Uterus (tissue), 4 donors: ENCODE data around the gene LRIG1. TPM values are rescaled to one million over a fixed set of nuclear protein-coding genes. Genes with fewer than 3 reads are reported as not detected.

Experiments used
- DNase-seq, 2 donors: peaks; one replicate each; pipeline ENCODE4 v3.0.0-alpha.2; 2019 to 2020
- H3K27ac ChIP-seq, 2 donors: fragments of 200-600 bp; sonication (generic); 1 replicate in 1 of 2; 2 replicates in 1 of 2; pipeline ENCODE4 v1.5.1; 2016 to 2018
- H3K27me3 ChIP-seq, 2 donors: fragments of 200-600 bp; sonication (generic); one replicate each; pipeline ENCODE4 v1.5.1; 2018 to 2019; ENCODE audit warnings: control low read depth in 1 of 2
- H3K36me3 ChIP-seq, 2 donors: fragments of 200-600 bp; sonication (generic); one replicate each; pipeline ENCODE4 v1.5.1; 2019; ENCODE audit warnings: control low read depth in 1 of 2
- H3K4me1 ChIP-seq, 2 donors: fragments of 200-600 bp; sonication (generic); one replicate each; pipeline ENCODE4 v1.5.1; 2018 to 2019; ENCODE audit warnings: control low read depth in 1 of 2
- H3K4me3 ChIP-seq, 2 donors: fragments of 200-600 bp; sonication (generic); 1 replicate in 1 of 2; 2 replicates in 1 of 2; pipeline ENCODE4 v1.5.1; 2018 to 2019; ENCODE audit warnings: mild to moderate bottlenecking in 1 of 2
- H3K9me3 ChIP-seq, 2 donors: fragments of 200-600 bp; sonication (generic); one replicate each; pipeline ENCODE4 v1.5.1; 2019; ENCODE audit warnings: control low read depth in 1 of 2
- CTCF ChIP-seq, 4 experiments: fragments of 200-600 bp in 2 of 4; fragments of 450-650 bp in 2 of 4; sonication (generic) in 2 of 4; IDR thresholded peaks; one replicate each; pipeline ENCODE4 v1.5.1; 2016 to 2019; ENCODE audit warnings: antibody characterized with exemption in 4 of 4, mild to moderate bottlenecking in 2 of 4, moderate library complexity in 1 of 4
- POLR2A ChIP-seq, 2 donors: fragments of 450-650 bp; IDR thresholded peaks; one replicate each; pipeline ENCODE4 v1.6.1; 2016; ENCODE audit warnings: antibody characterized with exemption in 2 of 2, mild to moderate bottlenecking in 1 of 2, moderate library complexity in 1 of 2
- intact Hi-C: fragments of 100-400 bp; cut with DNase I; formaldehyde crosslinking; loops from one replicate; pipeline ENCODE4 v1.15.1; 2023; ENCODE audit warnings: low total_unique reads
- total RNA-seq, 4 donors: library from RNA; depleted of rRNA in 3 of 4; stranded (reverse); fragments of >200 nt in 3 of 4; gene quantifications; one replicate each; pipeline versions ENCODE4 v1.1.0 to v1.2.4, GENCODE V29; 2014 to 2023
- donor health status: DM: yes; HTN: yes; CAD: no.

LRIG1 gene
- total RNA-seq, 4 donors from 2014 or later, result 20.9 to 108 (median 69.6) TPM

GRCh38 chr3:66518644-66519043 is 17.8 kb upstream of the LRIG1 start:
- no peaks in the 10 kb centered on the region for H3K4me1 ChIP-seq
- H3K4me3 ChIP-seq, result no peak overlapping the region
- no peak overlapping the region for H3K27ac ChIP-seq
- no peaks in the 10 kb centered on the region for H3K27me3 ChIP-seq
- intact Hi-C loops, result no loop called here
- TF ChIP-seq POLR2A (IDR thresholded peaks at IDR 0.05) (no peak), CTCF (IDR thresholded peaks at IDR 0.05) (no peak)
- H3K36me3 ChIP-seq, result no peaks in the 10 kb centered on the region
- no peak for DNase-seq
- H3K9me3 ChIP-seq, result no peaks in the 10 kb centered on the region

GRCh38 chr3:66518126-66518525 is 17.3 kb upstream of the LRIG1 start:
- no peaks in the 10 kb centered on the region for H3K4me1 ChIP-seq
- no peaks in the 10 kb centered on the region for H3K9me3 ChIP-seq
- no peaks in the 10 kb centered on the region for H3K36me3 ChIP-seq
- H3K27me3 ChIP-seq, result no peaks in the 10 kb centered on the region
- no peak overlapping the region for H3K4me3 ChIP-seq
- no peak for DNase-seq
- no peak overlapping the region for H3K27ac ChIP-seq
- intact Hi-C loops, result no loop called here
- no peak for TF ChIP-seq CTCF (IDR thresholded peaks at IDR 0.05)

GRCh38 chr3:66517241-66517640 is 16.4 kb upstream of the LRIG1 start:
- intact Hi-C loops, result no loop called here
- H3K36me3 ChIP-seq, result no peaks in the 10 kb centered on the region
- no peaks in the 10 kb centered on the region for H3K4me1 ChIP-seq
- no peak overlapping the region for H3K4me3 ChIP-seq
- no peaks in the 10 kb centered on the region for H3K27me3 ChIP-seq
- no peak for TF ChIP-seq CTCF (IDR thresholded peaks at IDR 0.05)
- no peak for TF ChIP-seq POLR2A (IDR thresholded peaks at IDR 0.05)
- no peak for DNase-seq
- no peaks in the 10 kb centered on the region for H3K9me3 ChIP-seq
- H3K27ac ChIP-seq, result no peak overlapping the region

- Histone ChIP-seq H3K4me3 (no peak overlapping the region), H3K9me3 (no peaks in the 10 kb centered on the region), H3K27ac (no peak overlapping the region), H3K4me1 (no peaks in the 10 kb centered on the region), H3K27me3 (no peaks in the 10 kb centered on the region), H3K36me3 (no peaks in the 10 kb centered on the region)
- TF ChIP-seq POLR2A (IDR thresholded peaks at IDR 0.05) (no peak), CTCF (IDR thresholded peaks at IDR 0.05) (no peak)
- intact Hi-C loops, result loop anchor here (10.0 kb wide), 1 partner anchor 104 kb away; no protein-coding TSS in a partner anchor
- no peak for DNase-seq
Observed at GRCh38 chr3:66508461-66508860, 7.6 kb upstream of the LRIG1 start.

- intact Hi-C loops, result loop anchor here (10.0 kb wide), 1 partner anchor 103 kb away; no protein-coding TSS in a partner anchor
- H3K36me3 ChIP-seq, result no peaks in the 10 kb centered on the region
- H3K27ac ChIP-seq, result no peak overlapping the region
- no peaks in the 10 kb centered on the region for H3K4me1 ChIP-seq
- H3K9me3 ChIP-seq, result no peaks in the 10 kb centered on the region
- H3K4me3 ChIP-seq, result no peak overlapping the region
- DNase-seq, result no peak
- H3K27me3 ChIP-seq, result no peaks in the 10 kb centered on the region
- TF ChIP-seq POLR2A (IDR thresholded peaks at IDR 0.05) (no peak), CTCF (IDR thresholded peaks at IDR 0.05) (no peak)
Observed at GRCh38 chr3:66507423-66508260, 6.8 kb upstream of the LRIG1 start.
